SK-N-SH treated with all-trans-retinoic acid at 6 μM for 48 hours (cell line): ENCODE measurements around the gene NUTM1.
"Not testable (repeated sequence)": the region's sequence is repeated elsewhere in the genome, so short reads cannot be mapped to it uniquely, and the experiment has no call there.

Experiments
- ARNTL ChIP-seq: fragments of 450-650 bp; formaldehyde crosslinking; IDR thresholded peaks from 2 replicates; pipeline ENCODE4 v1.5.0; 2020; ENCODE audit warnings: low read depth, mild to moderate bottlenecking, moderate library complexity, borderline replicate concordance
- BACH2 ChIP-seq: fragments of 250-450 bp; sonication (Bioruptor Pico); IDR thresholded peaks from 2 replicates; pipeline ENCODE4 v1.9.0; 2021; ENCODE audit warnings: mild to moderate bottlenecking, borderline replicate concordance
- CREB5 ChIP-seq: fragments of 250-450 bp; sonication (Bioruptor Pico); IDR thresholded peaks from 2 replicates; pipeline ENCODE4 v1.5.1; 2020; ENCODE audit warnings: low read depth, mild to moderate bottlenecking, moderate library complexity
- CSDC2 ChIP-seq: fragments of 250-450 bp; sonication (Bioruptor Pico); IDR thresholded peaks from 2 replicates; pipeline ENCODE4 v1.5.0; 2020; ENCODE audit warnings: mild to moderate bottlenecking, moderate library complexity
- OSR1 ChIP-seq: fragments of 250-450 bp; sonication (Bioruptor Pico); IDR thresholded peaks from 2 replicates; pipeline ENCODE4 v1.8.0; 2022; ENCODE audit warnings: moderate library complexity, mild to moderate bottlenecking, inconsistent platforms
- PATZ1 ChIP-seq: fragments of 250-450 bp; sonication (Bioruptor Pico); IDR thresholded peaks from 2 replicates; pipeline ENCODE4 v1.8.0; 2020; ENCODE audit warnings: mild to moderate bottlenecking, moderate library complexity, borderline replicate concordance
- RARB ChIP-seq: fragments of 250-450 bp; sonication (Bioruptor Pico); IDR thresholded peaks from 2 replicates; pipeline ENCODE4 v1.8.0; 2021; ENCODE audit warnings: mild to moderate bottlenecking, moderate library complexity
- TSHZ2 ChIP-seq: fragments of 250-450 bp; sonication (Bioruptor Pico); IDR thresholded peaks from 2 replicates; pipeline ENCODE4 v1.5.0; 2020; ENCODE audit warnings: mild to moderate bottlenecking, moderate library complexity
- ZNF8 ChIP-seq: fragments of 450-650 bp; formaldehyde crosslinking; IDR thresholded peaks from 2 replicates; pipeline ENCODE4 v1.5.0; 2020; ENCODE audit warnings: mild to moderate bottlenecking, moderate library complexity

GRCh38 chr15:34392981-34393380, 49.9 kb downstream of the NUTM1 start:
- TF ChIP-seq CREB5 (CRISPR knock-in tag); TSHZ2 (CRISPR knock-in tag); RARB; OSR1 (CRISPR knock-in tag); CSDC2 (CRISPR knock-in tag); BACH2; ZNF8; PATZ1 (CRISPR knock-in tag); ARNTL (CRISPR knock-in tag): not testable (repeated sequence)
